HEK293 (cell line): Measurements from ENCODE around the gene MDP1.
A peak's percentile ranks its signal among the peaks of the same experiment; 100 is the strongest.

Experiments used
- GLIS2 ChIP-seq: fragments of 450-650 bp; formaldehyde crosslinking; IDR thresholded peaks from 2 replicates; pipeline ENCODE4 v1.5.1; 2016; ENCODE audit warnings: missing biosample characterization, missing genetic modification characterization
- REST ChIP-seq: fragments of 450-650 bp; formaldehyde crosslinking; IDR thresholded peaks from 2 replicates; pipeline ENCODE4 v1.5.1; 2016; ENCODE audit warnings: missing biosample characterization, missing genetic modification characterization
- ZNF202 ChIP-seq: fragments of 450-650 bp; formaldehyde crosslinking; IDR thresholded peaks from 2 replicates; pipeline ENCODE4 v1.5.1; 2016; ENCODE audit warnings: missing biosample characterization, missing genetic modification characterization, borderline replicate concordance
- ZNF585B ChIP-seq: fragments of 450-650 bp; formaldehyde crosslinking; IDR thresholded peaks from 2 replicates; pipeline ENCODE4 v1.5.1; 2016; ENCODE audit warnings: missing biosample characterization, missing genetic modification characterization
- TF ChIP-seq, protein P1 (sequence below): fragments of 450-650 bp; formaldehyde crosslinking; IDR thresholded peaks from 2 replicates; pipeline ENCODE4 v1.5.1; 2016; ENCODE audit warnings: missing biosample characterization, missing genetic modification characterization

GRCh38 chr14:24232121-24232644, 16.3 kb upstream of the MDP1 start, which contains the start of gene NEDD8:
- TF ChIP-seq, protein P1, sequence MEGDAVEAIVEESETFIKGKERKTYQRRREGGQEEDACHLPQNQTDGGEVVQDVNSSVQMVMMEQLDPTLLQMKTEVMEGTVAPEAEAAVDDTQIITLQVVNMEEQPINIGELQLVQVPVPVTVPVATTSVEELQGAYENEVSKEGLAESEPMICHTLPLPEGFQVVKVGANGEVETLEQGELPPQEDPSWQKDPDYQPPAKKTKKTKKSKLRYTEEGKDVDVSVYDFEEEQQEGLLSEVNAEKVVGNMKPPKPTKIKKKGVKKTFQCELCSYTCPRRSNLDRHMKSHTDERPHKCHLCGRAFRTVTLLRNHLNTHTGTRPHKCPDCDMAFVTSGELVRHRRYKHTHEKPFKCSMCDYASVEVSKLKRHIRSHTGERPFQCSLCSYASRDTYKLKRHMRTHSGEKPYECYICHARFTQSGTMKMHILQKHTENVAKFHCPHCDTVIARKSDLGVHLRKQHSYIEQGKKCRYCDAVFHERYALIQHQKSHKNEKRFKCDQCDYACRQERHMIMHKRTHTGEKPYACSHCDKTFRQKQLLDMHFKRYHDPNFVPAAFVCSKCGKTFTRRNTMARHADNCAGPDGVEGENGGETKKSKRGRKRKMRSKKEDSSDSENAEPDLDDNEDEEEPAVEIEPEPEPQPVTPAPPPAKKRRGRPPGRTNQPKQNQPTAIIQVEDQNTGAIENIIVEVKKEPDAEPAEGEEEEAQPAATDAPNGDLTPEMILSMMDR (tag by site-specific recombination) = no peak
- TF ChIP-seq REST (tag by site-specific recombination) = no peak; the same call in 1 of the 2 replicates
- TF ChIP-seq GLIS2 (tag by site-specific recombination) = peak; percentile 47
- no peak for TF ChIP-seq ZNF202 (tag by site-specific recombination)
- TF ChIP-seq ZNF585B (tag by site-specific recombination) = no peak
